HG03045 (cell line): ENCODE measurements around the gene SLC27A2.

ENCODE experiments used
- ATAC-seq: cut with Tn5 transposase; IDR thresholded peaks from one replicate; pipeline ENCODE4 v1.9.1; 2021; ENCODE audit warnings: mild to moderate bottlenecking, moderate library complexity; ENCODE audit not compliant: unreplicated experiment

SLC27A2 gene

DNA sequence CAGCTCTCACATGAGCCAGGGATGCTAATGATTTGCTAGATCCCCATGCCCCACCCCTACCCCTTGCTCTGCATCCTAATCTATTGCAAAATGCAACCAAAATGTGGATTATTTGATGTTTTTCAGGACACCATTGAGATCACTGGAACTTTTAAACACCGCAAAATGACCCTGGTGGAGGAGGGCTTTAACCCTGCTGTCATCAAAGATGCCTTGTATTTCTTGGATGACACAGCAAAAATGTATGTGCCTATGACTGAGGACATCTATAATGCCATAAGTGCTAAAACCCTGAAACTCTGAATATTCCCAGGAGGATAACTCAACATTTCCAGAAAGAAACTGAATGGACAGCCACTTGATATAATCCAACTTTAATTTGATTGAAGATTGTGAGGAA lies 53.8 kb downstream of the SLC27A2 start:
- ATAC-seq: no peak

DNA sequence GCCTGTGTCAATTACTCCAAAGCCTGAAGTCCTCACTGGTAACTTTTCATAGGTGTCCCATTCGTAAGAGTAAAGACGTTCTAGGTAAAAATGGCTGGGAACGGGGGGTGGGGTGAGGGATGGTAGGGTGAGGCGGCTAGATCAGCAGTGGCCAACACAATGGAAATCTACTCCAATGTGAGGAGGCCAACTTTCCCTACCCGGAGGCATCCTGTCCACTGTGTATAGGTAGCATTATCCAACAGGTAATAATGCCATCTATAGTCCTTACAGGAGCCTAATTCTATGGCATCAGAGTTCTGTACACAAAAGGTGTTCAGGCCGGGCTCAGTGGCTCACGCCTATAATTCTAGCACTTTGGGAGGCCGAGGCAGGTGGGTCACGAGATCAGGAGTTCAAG lies 54.4 kb downstream of the SLC27A2 start:
- no peak for ATAC-seq

DNA sequence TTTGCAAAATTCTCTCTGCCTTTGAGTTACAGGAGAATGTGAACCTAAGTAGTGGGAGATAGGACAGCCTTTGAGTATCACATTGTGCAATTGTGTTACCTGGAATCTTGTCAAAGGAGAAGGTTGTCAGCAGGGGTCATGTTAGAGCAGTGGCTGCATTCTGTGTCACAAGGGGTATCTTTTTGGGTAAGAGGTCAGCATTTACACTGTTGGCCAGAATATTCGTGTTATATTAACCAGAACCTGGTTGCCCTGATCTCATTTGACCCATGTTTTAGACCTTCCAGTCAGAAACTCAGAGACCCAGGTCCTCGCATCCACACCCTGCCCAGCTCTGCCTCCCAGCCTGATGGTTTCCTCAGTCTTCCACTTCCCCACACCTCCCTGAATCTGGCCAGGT lies 56.3 kb downstream of the SLC27A2 start:
- ATAC-seq: no peak

DNA sequence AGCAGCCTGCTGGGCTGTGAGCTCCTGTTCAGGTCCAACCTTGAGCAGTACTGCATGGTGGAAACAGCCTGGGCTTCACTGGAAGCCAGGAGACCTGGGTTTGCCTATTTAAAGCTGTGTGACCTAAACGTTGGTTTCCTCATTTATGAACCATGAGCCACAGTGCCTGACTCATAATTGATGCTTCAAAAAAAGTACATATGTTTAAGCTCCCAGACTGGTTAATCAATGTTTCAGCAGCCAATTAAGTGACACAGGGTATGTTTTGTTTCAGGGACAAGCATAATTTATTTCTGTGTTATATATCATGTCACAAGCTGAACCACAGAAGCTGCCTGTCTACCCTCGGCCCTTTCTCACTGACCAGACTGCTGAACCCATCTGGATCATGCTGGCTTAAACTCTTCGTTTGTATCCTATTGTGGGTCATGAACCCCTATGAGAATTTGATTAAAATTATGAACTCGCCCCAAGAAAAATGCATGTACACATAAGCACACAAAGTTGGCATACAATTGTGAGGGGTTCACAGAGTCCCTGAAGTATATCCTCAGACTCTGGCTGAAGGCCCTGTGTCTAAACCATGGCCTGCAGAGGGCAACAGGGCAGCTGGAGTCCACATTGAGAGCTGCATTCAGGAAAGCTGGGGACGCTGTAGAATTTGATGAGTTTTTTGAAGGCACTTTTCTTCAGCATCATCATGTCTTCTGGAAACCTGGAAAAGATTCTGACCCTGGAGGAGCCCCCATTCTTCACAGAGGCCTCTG lies 59.9 kb downstream of the SLC27A2 start:
- no peak for ATAC-seq

DNA sequence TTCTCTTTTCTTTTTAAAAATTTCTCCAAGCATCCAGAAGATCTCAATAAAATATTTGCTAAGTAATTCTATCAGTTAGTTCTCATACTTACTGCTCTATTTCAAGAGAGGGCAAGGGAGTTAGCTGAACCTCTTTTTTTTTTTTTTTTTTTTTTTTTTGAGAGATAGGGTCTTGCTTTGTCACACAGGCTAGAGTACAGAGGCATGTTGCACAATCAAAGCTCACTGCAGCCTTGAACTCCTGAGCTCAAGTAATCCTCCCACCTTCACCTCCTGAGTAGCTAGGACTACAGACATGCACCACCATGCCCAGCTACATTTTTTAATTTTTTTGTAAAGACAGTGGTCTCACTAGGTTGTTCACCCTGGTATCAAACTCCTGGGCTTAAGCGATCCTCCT lies 62.2 kb downstream of the SLC27A2 start:
- no peak for ATAC-seq

DNA sequence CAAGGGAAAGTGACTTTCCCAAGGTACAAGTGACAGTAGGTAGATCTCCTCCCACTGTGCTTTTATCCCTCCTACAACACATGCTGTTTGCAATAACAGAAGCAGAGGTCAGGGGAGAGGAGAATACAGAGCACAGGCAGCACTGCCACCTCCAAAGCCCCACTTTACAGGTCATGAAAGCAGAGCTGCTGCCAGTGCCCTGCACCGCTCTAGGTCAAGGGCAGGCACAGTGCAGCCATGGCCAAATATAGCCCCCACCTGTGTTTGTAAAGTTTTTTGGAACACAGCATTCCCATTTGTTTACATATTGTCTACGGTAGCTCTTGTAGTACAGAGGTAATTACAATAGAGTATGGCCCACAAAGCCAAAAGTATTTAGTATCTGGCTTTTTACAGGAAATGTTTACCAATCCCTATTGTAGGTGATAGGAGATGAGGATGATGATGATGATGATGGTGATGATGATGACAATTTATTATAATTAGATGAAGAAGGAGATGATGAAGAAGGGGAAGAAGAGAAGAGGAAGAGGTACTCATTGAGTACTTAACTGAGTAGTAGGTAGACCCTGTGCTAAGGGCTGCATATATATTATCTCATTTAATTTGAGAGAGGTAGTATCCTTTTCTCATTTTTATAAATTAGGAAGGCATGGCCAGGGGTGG lies 63.1 kb downstream of the SLC27A2 start:
- no peak for ATAC-seq

DNA sequence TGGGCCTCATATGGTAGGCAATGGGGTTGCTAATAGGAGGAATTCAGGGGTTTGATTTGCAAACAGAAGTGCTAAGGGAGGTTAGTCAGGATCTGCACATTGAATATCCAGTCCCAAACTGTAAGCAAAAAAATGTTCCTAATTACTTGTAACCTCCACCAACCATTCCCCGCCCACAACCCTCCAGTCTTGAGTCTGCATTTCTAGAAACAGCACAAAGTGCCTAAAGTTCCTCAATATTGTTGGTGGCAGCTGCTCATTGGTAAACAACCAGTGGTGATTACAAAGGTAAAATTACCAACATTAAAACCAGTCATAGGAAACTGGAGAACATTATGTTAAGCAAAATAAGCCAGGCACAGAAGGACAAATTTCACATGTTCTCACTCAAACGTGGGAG lies 64.6 kb downstream of the SLC27A2 start:
- no peak for ATAC-seq

DNA sequence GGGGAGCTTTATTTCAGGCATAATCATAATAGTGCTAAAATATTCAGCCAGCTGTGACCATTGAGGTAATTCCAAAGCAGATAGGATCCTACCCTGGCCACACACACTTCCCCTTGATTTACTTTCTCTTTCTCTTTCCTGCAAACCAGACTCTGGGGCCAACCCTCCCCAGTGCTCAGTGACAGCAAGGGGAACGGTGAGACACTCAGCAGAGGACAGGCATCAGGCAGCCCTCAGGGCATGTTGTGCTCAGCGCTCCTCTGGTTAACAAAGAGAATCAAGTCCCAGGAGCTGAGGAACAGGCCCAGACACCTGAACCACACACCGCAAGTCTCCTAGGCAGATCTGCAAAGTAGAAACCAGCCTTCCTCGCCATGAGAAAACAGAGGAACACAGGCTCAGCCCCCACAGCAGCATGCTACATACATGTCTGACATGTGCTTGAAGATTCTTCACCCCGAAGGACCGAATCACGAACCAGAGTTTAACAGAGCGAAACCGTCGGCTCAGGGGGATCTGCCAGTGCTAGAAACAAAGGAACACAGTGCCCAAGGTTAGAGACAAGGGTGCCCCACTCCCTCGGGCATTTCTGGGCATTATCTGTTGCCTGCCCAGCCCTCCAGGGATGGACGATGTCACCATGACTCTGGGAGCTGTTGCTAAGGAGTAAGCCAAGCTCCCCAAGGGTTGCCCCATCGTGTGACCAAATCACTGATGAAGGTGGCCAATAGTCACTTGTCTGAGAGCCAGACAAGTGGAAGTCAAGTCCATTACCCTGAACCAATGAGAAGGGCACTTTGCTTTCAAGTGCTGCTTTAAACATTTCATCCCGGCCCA lies 66.0 kb downstream of the SLC27A2 start:
- peak; percentile 92 for ATAC-seq

DNA sequence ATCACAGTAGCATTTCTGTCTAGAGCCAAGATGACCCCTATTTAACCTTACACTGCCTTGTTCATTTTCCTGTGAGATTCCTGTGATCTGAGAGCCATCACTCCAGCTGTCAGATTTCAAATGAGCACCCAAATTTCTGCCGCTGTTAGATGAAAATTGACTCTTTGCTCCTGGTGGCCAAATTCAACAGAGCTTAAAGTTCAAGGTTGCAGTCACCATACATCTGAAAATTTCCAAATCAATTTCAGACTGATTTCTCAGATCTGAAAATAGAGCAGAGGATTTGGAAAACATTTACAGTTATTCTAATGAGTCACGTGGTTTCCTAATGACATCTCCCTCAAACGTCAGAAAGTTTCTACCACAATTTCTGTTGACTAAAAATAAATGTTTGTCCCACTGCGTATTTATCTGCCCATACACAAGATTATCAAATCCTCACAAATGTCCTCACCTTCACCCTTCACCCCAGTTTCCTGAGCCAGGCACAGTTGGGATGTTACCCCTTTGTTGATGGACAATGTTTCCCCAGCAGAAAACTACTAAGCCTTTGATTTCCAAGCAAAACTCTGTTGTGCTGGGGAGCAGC lies 67.1 kb downstream of the SLC27A2 start:
- ATAC-seq: no peak

DNA sequence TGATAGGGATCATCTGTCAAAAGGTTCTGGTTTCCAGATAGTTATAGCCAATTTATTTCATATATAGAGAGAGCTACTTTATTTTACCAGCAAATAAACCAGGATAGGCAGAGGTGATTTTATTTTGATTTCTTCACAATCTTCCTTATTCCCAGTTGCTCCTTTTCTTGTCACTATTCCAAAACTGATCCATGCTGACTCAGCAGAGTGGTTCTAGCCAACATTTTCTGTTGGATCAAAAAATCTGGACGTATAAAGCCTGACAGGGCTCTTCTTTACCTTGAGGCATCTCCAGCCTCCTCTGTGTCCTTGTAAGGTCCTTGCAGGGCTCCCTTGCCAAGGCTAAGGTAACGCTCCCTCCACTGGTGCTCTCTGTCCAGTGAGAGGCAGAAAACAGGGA lies 67.7 kb downstream of the SLC27A2 start:
- ATAC-seq: no peak

DNA sequence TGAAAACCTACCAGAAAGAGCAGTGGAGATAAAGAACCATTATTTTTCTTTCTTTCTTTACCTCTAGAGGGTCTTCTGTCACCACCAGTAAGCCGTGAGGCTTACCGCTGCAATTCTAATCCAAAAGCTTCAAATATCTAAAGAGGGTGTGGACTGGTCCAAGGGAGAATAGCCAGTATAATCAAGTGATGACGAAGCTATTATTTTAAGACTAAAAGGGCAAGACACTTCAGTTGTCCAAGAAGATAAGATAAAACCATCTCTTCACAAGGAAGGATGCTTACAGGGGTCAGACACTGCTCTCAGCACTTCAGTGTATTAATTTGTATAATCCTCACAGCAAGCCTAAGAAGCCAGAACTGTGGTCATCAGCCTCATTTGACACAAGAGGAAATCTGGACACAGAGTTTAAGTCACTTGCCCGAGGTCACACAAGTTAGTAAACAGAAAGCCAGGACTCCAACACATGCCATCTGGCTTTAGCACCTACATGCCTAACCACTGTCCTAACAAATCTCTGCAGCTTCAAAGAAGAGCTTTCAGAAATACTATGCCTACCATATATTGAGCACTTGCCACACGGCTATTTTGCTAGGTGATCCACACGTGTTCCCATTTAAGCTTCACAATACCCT lies 68.9 kb downstream of the SLC27A2 start:
- ATAC-seq: no peak

DNA sequence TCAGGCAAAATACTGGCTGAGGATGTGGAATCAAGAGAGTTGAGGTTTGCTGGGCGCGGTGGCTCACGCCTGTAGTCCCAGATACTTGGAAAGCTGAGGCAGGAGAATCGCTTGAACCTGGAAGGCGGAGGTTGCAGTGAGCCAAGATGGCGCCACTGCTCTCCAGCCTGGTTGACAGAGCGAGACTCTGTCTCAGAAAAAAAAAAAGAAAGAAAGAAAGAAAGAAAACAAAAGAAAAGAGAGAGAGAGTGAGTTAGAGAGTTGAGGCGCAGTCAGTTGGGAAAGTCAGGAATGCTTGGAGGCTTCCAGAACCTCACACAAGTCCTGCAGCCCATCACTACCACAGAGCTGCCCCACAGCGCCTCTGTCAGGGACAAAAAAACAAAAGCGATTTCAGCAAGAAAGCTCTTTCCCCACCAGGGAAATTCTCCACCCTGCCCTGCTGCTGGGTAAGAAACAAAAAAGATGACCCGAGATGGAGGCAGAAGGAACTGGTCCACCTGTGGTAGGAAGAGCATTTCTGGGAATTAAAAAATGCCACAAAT lies 69.7 kb downstream of the SLC27A2 start:
- ATAC-seq: no peak

DNA sequence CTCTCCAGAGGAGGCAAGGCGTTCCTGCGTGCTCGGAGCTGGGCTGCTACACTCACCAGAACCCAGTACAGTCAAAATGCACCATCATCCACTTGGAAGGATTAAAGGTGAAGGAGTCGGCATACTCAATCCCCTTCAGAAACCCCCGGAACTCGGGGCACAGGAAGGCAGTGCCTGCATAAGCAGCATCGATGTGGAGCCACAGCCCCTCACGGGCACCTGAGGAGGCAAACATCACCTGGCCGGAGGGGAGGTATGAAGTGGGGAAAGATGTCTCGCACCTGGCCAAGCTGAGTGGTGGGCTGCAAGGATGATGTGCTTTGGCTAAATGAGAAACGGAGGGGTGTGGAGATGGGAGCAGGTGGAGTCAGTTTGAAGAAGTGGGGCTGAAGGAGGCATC lies 70.6 kb downstream of the SLC27A2 start:
- ATAC-seq: no peak

DNA sequence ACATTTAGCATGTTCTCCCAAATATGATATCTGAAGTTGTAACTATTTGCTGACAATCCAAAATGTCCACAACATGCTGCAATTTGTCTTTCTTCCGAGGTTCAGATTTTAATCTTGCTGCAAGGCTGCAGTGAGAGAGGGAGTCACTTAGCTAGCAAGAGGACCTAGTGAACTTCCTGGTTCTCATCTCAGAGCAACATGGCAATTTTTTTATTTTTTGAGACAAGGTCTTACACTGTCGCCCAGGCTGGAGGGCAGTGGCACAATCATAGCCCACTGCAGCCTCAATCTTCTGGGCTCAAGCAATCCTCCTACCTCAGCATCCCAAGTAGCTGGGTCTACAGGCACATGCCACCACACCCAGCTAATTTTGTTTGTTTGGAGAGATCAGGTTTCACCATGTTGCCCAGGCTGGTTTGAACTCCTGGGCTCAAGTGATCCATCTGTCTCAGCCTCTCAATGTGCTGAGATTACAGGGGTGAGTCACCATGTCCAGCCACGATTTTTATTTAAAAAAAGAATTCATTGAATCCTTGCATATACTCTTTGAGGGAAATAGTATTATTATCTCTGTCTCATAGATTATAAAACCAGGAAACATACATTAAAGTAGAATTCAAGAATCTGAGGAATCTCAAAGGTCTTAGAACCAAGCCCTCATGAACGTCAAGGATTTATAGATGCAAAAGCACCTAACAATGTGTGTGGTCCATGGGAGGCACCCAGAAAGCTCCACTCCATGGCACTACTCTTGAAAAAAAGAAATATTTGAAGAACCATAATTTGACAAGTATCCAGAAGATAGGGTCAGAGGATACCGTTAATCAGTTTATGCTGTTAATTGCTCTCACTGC lies 74.4 kb downstream of the SLC27A2 start:
- ATAC-seq: no peak

DNA sequence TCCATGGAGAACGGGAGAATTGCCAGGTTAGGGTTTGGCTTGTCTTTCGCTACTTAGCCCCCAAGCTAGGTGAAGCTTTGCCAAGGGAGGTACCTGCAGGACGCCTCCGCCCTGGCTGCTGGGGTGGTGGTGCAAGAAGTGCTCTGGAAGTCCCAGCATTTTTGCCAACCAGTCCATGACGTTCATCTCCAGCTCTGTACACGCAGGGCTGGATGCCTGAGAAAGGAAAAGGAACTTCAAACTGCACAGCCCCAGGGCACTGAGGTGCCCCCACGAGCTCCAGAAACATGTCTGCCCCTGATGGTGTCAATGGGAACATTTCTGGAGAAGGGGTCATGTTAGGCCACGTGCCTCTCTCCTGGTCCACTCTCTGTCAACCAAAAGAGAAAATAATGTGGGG lies 75.3 kb downstream of the SLC27A2 start:
- no peak for ATAC-seq

DNA sequence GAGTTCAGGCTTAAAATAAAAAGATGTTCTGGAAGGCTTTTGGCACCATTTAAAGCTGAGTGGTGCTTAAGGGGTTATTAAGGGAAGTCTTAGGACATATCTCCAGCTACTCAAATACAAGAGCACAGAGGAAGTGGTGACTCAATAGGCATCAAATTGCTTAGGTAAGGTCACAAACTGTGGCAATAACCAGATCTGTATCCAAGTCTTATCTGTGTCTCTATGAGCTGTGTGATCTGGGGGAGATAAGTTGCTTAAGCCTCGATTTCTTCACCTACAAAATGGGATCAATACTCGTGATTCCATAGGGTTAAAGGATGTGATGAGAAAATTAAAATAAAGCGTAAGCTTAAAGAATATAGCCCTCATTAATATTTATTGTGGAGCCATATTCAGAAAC lies 75.9 kb downstream of the SLC27A2 start:
- ATAC-seq: no peak

DNA sequence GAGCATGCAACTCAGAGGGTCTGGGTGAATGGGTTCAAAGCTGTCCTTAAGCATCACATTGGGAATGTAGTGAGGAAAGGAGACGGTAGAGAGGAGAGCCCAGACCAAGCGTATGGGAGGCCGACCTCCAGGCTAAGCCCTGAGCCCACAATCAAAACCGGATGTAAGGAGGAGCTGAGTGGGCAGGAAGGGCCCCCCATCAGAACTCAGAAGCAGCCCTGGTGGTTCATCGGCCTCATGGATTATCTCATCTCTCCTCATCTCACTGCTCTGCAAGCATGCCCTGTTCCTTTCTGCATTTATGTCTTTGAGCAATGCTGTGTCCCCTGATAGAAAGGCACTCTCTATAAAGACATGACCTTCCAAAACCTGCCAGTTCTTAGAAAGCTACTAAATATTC lies 77.3 kb downstream of the SLC27A2 start:
- ATAC-seq: no peak

DNA sequence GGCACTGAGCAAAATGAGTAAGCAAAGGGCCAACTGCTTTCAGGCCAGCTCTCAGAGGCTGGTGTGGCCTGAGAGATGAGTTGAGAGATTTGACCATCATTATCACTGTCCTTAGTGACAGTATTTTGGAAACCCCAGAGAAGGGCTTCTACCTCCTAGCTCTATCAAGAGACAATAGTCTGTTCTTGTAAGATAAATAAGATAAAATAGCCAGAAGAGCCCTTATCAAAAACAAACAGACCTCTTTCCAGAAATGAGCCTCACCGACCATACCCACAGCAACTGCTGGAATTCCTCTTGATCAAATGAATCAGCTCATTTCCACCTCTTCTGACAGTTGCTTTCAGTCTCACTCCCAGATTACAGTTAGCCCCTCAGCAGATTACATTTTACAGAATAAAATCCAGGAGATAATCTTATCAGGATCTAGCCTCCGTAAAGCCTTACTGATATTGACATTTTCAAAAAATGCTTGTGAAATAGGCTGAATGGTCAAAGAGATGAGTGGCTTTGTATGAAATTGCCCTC lies 79.0 kb downstream of the SLC27A2 start:
- peak; percentile 48 for ATAC-seq

DNA sequence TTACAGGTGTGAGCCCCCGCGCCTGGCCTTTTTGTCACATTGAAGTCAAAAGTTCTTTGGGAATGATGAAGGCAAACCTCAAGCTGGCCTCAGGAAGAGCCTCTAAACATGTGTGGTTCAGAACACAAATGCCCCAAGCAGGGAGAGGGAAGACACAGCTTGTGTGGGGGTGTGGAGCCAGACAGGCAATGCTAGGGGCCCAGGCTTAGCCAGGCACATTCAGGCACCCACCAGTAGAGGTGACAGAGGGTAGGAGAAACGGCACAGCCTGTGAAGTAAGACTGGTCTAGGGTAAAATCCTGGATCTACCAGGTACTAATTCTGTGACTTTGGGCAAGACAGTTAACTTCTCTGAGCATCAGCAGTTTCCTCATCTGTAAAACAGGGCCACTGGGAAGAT lies 80.0 kb downstream of the SLC27A2 start:
- ATAC-seq: no peak

DNA sequence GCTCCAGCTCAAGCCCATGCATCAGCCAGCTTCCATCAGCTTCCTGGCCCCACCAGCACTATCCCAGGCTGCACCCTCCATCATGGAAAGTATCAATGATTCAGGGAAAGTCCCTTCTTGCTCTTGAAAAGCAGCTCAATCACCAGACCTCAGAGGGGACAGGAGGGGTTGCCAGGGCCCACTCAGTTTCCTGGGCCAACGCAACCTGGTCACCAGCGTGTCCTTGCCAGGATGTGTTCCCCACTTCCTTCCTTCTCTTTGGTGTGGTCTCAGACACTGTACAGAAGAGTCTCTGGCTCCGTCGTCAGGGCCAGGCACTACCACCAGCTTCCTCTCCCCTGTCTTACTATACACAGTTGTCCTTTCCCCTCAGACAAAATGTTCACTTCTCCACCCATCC lies 80.5 kb downstream of the SLC27A2 start:
- ATAC-seq: no peak
